ENCODE data around the gene PIP5KL1.

- no peak for TF ChIP-seq CTCF (conservative IDR thresholded peaks at IDR 0.05; ENCODE audit: low read length)
- no peak for TF ChIP-seq EZH2phosphoT487 (IDR thresholded peaks at IDR 0.05; ENCODE audit: borderline replicate concordance, low read depth, low read length)
These were observed 48.4 kb upstream of the PIP5KL1 start for GRCh38 chr9:127979015-127979332.

Measured in OCI-LY7 (cell line).